HepG2 (cell line): ENCODE results near the gene INO80E. TPM values are rescaled to one million over a fixed set of nuclear protein-coding genes. Genes with fewer than 3 reads are reported as not detected.
A peak's percentile ranks its signal among the peaks of the same experiment; 100 is the strongest.

Experiments used
- HOXA3 ChIP-seq: sonication (generic); formaldehyde crosslinking; IDR thresholded peaks from 2 replicates; pipeline ENCODE4 v1.5.0; 2020; ENCODE audit warnings: missing genetic modification reagents
- KLF13 ChIP-seq: sonication (generic); formaldehyde crosslinking; IDR thresholded peaks from 2 replicates; pipeline ENCODE4 v1.4.0; 2020; ENCODE audit warnings: mild to moderate bottlenecking, missing genetic modification reagents
- NAIF1 ChIP-seq: sonication (generic); formaldehyde crosslinking; IDR thresholded peaks from 2 replicates; pipeline ENCODE4 v1.5.0; 2020; ENCODE audit warnings: mild to moderate bottlenecking, missing genetic modification reagents, borderline replicate concordance
- RFX1 ChIP-seq: fragments of 450-650 bp; IDR thresholded peaks from 2 replicates; pipeline ENCODE4 v1.6.1; 2017
- ZBTB42 ChIP-seq: sonication (generic); formaldehyde crosslinking; IDR thresholded peaks from 2 replicates; pipeline ENCODE4 v1.5.0; 2020; ENCODE audit warnings: mild to moderate bottlenecking, missing genetic modification reagents
- ZFP82 ChIP-seq: sonication (generic); formaldehyde crosslinking; IDR thresholded peaks from 2 replicates; pipeline ENCODE4 v1.5.1; 2020; ENCODE audit warnings: mild to moderate bottlenecking, missing genetic modification reagents, borderline replicate concordance
- ZNF263 ChIP-seq: sonication (generic); formaldehyde crosslinking; IDR thresholded peaks from 2 replicates; pipeline ENCODE4 v1.4.0; 2020; ENCODE audit warnings: missing genetic modification reagents
- ZNF326 ChIP-seq: sonication (generic); formaldehyde crosslinking; IDR thresholded peaks from 2 replicates; pipeline ENCODE4 v1.4.0; 2020; ENCODE audit warnings: missing genetic modification reagents, borderline replicate concordance
- ZNF510 ChIP-seq: sonication (generic); formaldehyde crosslinking; IDR thresholded peaks from 2 replicates; pipeline ENCODE4 v1.4.0; 2020; ENCODE audit warnings: low read depth, mild to moderate bottlenecking, missing genetic modification reagents
- ZNF761 ChIP-seq: sonication (generic); formaldehyde crosslinking; conservative IDR thresholded peaks from 2 replicates; pipeline ENCODE4 v1.4.0; 2020; ENCODE audit warnings: mild to moderate bottlenecking, missing genetic modification reagents
- ZSCAN31 ChIP-seq: sonication (generic); formaldehyde crosslinking; IDR thresholded peaks from 2 replicates; pipeline ENCODE4 v1.5.0; 2020; ENCODE audit warnings: low read depth, mild to moderate bottlenecking, missing genetic modification reagents
- polyA plus RNA-seq, 8 experiments: library from polyadenylated mRNA; depleted of rRNA in 3 of 8; stranded (reverse) in 7 of 8; unstranded in 1 of 8; fragments of >200 nt; fragmentation: Illumina TruSeq in 4 of 8; extraction: Trizol in 4 of 8; gene quantifications; 2 replicates each; pipeline versions ENCODE4 v1.2.1 to v1.2.3, GENCODE V29; 2011 to 2016; ENCODE audit warnings: low read depth in 4 of 8, missing spikeins in 1 of 8, mixed read lengths in 1 of 8; ENCODE audit not compliant: insufficient read depth in 1 of 8
- total RNA-seq, 5 experiments: library from RNA; depleted of rRNA; stranded (reverse); fragments of >200 nt; fragmentation: Illumina TruSeq; extraction: Trizol; gene quantifications; 2 replicates each; pipeline ENCODE4 v1.2.3, GENCODE V29; 2016; ENCODE audit warnings: low read depth in 1 of 5
- TF ChIP-seq, protein P1 (sequence below): sonication (generic); formaldehyde crosslinking; IDR thresholded peaks from 2 replicates; pipeline ENCODE4 v1.4.0; 2020; ENCODE audit warnings: missing genetic modification reagents, mild to moderate bottlenecking, borderline replicate concordance
- TF ChIP-seq, protein P2 (sequence below): sonication (generic); formaldehyde crosslinking; IDR thresholded peaks from 2 replicates; pipeline ENCODE4 v1.5.0; 2020; ENCODE audit warnings: mild to moderate bottlenecking, missing genetic modification reagents
- TF ChIP-seq, protein P3 (sequence below): IDR thresholded peaks from 2 replicates; pipeline ENCODE4 v1.6.1; 2018; ENCODE audit warnings: missing genetic modification reagents, mild to moderate bottlenecking, missing compliant biosample characterization
- TF ChIP-seq, protein P4 (sequence below): sonication (generic); formaldehyde crosslinking; IDR thresholded peaks from 2 replicates; pipeline ENCODE4 v1.8.0; 2023; ENCODE audit warnings: mild to moderate bottlenecking, missing genetic modification reagents
- TF ChIP-seq, protein P5 (sequence below): sonication (generic); formaldehyde crosslinking; IDR thresholded peaks from 2 replicates; pipeline ENCODE4 v1.5.1; 2020; ENCODE audit warnings: mild to moderate bottlenecking, missing genetic modification reagents, moderate library complexity
- TF ChIP-seq, protein P6 (sequence below): sonication (generic); formaldehyde crosslinking; IDR thresholded peaks from 2 replicates; pipeline ENCODE4 v1.4.0; 2020; ENCODE audit warnings: mild to moderate bottlenecking, low read depth, missing genetic modification reagents

INO80E gene
- total and polyA plus RNA-seq, 2 of the 13 experiments (the other 11 are each of a cell fraction or from before 2014, with no cell fraction given), result 25.8 to 45.6 TPM

DNA sequence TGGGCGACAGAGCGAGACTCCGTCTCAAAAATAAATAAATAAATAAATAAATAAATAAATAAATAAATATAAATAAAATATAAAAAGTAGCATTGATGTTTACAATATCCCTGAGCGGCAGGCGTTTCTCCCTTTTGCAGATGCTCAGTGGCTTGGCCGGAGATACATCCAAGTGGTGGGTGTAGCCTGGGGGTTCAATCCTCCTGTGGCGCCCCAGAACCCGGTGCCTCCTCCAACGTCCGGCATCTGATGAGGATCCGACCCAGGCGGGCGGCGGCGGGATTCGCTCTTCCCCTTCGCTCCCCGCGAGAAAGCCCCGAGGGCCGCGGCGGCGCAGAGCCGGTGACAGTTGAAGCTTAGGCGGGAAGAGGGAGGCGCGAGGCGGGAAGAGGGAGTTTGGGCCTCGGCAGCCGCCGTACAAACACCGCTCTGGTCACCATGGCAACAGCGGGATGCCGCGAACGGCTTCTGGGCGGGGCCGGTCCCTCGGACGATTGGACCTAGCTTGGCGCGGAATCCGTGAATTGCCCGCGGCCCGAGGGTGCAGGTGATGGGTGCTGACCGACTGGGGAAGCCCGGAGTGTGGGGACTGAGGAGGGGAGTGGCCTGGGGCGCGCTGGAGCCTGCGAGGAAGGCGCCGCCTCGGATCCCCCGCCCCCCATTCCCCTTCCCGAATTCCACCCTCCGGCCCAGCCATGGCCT is 56.8 kb downstream of the INO80E start (continued):
- TF ChIP-seq, protein P1, sequence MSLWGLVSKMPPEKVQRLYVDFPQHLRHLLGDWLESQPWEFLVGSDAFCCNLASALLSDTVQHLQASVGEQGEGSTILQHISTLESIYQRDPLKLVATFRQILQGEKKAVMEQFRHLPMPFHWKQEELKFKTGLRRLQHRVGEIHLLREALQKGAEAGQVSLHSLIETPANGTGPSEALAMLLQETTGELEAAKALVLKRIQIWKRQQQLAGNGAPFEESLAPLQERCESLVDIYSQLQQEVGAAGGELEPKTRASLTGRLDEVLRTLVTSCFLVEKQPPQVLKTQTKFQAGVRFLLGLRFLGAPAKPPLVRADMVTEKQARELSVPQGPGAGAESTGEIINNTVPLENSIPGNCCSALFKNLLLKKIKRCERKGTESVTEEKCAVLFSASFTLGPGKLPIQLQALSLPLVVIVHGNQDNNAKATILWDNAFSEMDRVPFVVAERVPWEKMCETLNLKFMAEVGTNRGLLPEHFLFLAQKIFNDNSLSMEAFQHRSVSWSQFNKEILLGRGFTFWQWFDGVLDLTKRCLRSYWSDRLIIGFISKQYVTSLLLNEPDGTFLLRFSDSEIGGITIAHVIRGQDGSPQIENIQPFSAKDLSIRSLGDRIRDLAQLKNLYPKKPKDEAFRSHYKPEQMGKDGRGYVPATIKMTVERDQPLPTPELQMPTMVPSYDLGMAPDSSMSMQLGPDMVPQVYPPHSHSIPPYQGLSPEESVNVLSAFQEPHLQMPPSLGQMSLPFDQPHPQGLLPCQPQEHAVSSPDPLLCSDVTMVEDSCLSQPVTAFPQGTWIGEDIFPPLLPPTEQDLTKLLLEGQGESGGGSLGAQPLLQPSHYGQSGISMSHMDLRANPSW (CRISPR knock-in tag), result no peak
- TF ChIP-seq, protein P2, sequence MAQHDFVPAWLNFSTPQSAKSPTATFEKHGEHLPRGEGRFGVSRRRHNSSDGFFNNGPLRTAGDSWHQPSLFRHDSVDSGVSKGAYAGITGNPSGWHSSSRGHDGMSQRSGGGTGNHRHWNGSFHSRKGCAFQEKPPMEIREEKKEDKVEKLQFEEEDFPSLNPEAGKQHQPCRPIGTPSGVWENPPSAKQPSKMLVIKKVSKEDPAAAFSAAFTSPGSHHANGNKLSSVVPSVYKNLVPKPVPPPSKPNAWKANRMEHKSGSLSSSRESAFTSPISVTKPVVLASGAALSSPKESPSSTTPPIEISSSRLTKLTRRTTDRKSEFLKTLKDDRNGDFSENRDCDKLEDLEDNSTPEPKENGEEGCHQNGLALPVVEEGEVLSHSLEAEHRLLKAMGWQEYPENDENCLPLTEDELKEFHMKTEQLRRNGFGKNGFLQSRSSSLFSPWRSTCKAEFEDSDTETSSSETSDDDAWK (CRISPR knock-in tag), result no peak
- TF ChIP-seq, protein P3, sequence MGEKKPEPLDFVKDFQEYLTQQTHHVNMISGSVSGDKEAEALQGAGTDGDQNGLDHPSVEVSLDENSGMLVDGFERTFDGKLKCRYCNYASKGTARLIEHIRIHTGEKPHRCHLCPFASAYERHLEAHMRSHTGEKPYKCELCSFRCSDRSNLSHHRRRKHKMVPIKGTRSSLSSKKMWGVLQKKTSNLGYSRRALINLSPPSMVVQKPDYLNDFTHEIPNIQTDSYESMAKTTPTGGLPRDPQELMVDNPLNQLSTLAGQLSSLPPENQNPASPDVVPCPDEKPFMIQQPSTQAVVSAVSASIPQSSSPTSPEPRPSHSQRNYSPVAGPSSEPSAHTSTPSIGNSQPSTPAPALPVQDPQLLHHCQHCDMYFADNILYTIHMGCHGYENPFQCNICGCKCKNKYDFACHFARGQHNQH, result peak; percentile 96
- TF ChIP-seq ZFP82 (no peak), ZNF326 (CRISPR knock-in tag) (no peak), ZNF510 (CRISPR knock-in tag) (peak; percentile 94; the same call in 1 of the 2 replicates), ZSCAN31 (CRISPR knock-in tag) (peak; percentile 96), ZNF761 (peak; percentile 99), ZBTB42 (CRISPR knock-in tag) (peak; percentile 92; the same call in 1 of the 2 replicates), KLF13 (peak; percentile 82), RFX1 (peak; percentile 97), NAIF1 (peak; percentile 92), HOXA3 (CRISPR knock-in tag) (peak; percentile 95), ZNF263 (CRISPR knock-in tag) (peak; percentile 78)
- TF ChIP-seq, protein P4, sequence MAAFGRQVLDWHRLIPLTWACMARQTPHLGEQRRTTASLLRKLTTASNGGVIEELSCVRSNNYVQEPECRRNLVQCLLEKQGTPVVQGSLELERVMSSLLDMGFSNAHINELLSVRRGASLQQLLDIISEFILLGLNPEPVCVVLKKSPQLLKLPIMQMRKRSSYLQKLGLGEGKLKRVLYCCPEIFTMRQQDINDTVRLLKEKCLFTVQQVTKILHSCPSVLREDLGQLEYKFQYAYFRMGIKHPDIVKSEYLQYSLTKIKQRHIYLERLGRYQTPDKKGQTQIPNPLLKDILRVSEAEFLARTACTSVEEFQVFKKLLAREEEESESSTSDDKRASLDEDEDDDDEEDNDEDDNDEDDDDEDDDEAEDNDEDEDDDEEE, result peak; percentile 94
- TF ChIP-seq, protein P5, sequence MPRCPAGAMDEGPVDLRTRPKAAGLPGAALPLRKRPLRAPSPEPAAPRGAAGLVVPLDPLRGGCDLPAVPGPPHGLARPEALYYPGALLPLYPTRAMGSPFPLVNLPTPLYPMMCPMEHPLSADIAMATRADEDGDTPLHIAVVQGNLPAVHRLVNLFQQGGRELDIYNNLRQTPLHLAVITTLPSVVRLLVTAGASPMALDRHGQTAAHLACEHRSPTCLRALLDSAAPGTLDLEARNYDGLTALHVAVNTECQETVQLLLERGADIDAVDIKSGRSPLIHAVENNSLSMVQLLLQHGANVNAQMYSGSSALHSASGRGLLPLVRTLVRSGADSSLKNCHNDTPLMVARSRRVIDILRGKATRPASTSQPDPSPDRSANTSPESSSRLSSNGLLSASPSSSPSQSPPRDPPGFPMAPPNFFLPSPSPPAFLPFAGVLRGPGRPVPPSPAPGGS (CRISPR knock-in tag), result peak; percentile 84
- TF ChIP-seq, protein P6, sequence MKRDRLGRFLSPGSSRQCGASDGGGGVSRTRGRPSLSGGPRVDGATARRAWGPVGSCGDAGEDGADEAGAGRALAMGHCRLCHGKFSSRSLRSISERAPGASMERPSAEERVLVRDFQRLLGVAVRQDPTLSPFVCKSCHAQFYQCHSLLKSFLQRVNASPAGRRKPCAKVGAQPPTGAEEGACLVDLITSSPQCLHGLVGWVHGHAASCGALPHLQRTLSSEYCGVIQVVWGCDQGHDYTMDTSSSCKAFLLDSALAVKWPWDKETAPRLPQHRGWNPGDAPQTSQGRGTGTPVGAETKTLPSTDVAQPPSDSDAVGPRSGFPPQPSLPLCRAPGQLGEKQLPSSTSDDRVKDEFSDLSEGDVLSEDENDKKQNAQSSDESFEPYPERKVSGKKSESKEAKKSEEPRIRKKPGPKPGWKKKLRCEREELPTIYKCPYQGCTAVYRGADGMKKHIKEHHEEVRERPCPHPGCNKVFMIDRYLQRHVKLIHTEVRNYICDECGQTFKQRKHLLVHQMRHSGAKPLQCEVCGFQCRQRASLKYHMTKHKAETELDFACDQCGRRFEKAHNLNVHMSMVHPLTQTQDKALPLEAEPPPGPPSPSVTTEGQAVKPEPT (CRISPR knock-in tag), result peak; percentile 96
